C1 segment of cervical spinal cord (tissue), 14 donors: Measurements from ENCODE around the gene TEF.

Source experiments
- DNase-seq, 14 donors: peaks; one replicate each; lab custom pipeline; 2025; lab: John Stamatoyannopoulos, UW

The TEF gene

GRCh38 chr22:41447435-41448188 is 65.9 kb downstream of the TEF start:
- DNase-seq, result peak in 12 of 14 donors; percentile 61 to 89 (median 76)

DNA sequence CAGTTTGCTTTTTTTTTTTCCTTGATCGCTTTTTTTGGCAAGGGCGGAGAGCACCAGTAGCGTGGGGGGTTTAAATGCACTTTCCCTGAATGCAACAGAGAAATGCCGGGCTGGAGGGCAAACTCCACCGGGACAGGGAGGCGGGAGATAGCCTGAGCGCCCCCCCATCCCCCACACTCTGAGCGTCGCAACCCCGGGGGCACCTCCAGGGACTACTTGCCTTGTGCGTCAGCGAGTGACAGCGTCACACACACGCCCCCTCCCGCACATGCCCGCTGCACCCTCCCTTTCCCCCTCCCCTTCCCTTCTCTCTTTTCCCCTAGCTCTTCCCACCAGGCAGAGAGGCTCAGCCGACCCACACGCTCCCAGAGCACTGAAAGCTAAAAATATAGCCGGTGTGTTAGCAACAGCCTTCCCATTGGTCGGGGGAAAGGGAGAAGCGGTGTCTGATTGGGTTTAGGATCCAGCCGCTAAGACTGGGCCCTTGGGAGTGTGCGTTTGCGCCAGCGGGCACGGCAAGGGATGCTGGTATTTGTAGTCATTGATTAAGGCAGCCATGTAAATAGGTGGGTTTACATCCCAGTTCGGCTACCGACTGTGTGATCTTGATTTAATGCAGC is 66.6 kb downstream of the TEF start:
- peak; percentile 84 to 100 (median 96) for DNase-seq
